ENCODE data around the gene EVX2. TPM values are rescaled to one million over a fixed set of nuclear protein-coding genes. Genes with fewer than 3 reads are reported as not detected.

The EVX2 gene
- total RNA-seq, 1 donor from 2014 or later: not detected

- Mint-ChIP-seq H3K27me3 (ENCODE audit: low read depth, unreplicated experiment) (peaks cover 90% of the 10 kb centered on the region), H3K4me1 (ENCODE audit: low read depth, unreplicated experiment) (peaks cover 7% of the 10 kb centered on the region), H3K9me3 (ENCODE audit: unreplicated experiment) (peaks cover 24% of the 10 kb centered on the region), H3K4me3 (ENCODE audit: unreplicated experiment) (no peak overlapping the region), H3K27ac (ENCODE audit: unreplicated experiment) (no peak overlapping the region), H3K36me3 (ENCODE audit: low read depth, unreplicated experiment) (no peaks in the 10 kb centered on the region)
- H3K27me3 ChIP-seq (ENCODE audit: insufficient read depth, low read length): peaks cover 95% of the 10 kb centered on the region
- no peak overlapping the region for H3K4me2 ChIP-seq (ENCODE audit: low read length)
- no peaks in the 10 kb centered on the region for H3K36me3 ChIP-seq (ENCODE audit: insufficient read depth, low read length)
- H4K20me1 ChIP-seq (ENCODE audit: insufficient read depth, low read length): peaks cover 7% of the 10 kb centered on the region
- no peak for FAIRE-seq
- TF ChIP-seq, protein P1, sequence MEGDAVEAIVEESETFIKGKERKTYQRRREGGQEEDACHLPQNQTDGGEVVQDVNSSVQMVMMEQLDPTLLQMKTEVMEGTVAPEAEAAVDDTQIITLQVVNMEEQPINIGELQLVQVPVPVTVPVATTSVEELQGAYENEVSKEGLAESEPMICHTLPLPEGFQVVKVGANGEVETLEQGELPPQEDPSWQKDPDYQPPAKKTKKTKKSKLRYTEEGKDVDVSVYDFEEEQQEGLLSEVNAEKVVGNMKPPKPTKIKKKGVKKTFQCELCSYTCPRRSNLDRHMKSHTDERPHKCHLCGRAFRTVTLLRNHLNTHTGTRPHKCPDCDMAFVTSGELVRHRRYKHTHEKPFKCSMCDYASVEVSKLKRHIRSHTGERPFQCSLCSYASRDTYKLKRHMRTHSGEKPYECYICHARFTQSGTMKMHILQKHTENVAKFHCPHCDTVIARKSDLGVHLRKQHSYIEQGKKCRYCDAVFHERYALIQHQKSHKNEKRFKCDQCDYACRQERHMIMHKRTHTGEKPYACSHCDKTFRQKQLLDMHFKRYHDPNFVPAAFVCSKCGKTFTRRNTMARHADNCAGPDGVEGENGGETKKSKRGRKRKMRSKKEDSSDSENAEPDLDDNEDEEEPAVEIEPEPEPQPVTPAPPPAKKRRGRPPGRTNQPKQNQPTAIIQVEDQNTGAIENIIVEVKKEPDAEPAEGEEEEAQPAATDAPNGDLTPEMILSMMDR (IDR thresholded peaks at IDR 0.05; ENCODE audit: insufficient read depth, low read depth, low read length): no peak
- no peak for TF ChIP-seq EZH2 (IDR thresholded peaks at IDR 0.05; ENCODE audit: insufficient read depth, low read length)
- H3K4me1 ChIP-seq (ENCODE audit: insufficient read depth, low read length): peaks cover 2% of the 10 kb centered on the region
- DNase-seq (ENCODE audit: low read depth): no peak
- H3K79me2 ChIP-seq (ENCODE audit: insufficient read depth, low read length): no peaks in the 10 kb centered on the region
- no peak overlapping the region for H3K4me3 ChIP-seq (ENCODE audit: insufficient read depth, low read depth, low read length)
- H3K9ac ChIP-seq (ENCODE audit: low read length): no peak overlapping the region
- no peak overlapping the region for H3K27ac ChIP-seq (ENCODE audit: low read depth, low read length)
- no peak overlapping the region for H2AFZ ChIP-seq (ENCODE audit: low read depth, low read length)
- H3K9me3 ChIP-seq (ENCODE audit: insufficient read depth, low read depth, low read length): peaks cover 17% of the 10 kb centered on the region
These were observed 18.1 kb upstream of the EVX2 start for GRCh38 chr2:176101842-176102241.

DNA sequence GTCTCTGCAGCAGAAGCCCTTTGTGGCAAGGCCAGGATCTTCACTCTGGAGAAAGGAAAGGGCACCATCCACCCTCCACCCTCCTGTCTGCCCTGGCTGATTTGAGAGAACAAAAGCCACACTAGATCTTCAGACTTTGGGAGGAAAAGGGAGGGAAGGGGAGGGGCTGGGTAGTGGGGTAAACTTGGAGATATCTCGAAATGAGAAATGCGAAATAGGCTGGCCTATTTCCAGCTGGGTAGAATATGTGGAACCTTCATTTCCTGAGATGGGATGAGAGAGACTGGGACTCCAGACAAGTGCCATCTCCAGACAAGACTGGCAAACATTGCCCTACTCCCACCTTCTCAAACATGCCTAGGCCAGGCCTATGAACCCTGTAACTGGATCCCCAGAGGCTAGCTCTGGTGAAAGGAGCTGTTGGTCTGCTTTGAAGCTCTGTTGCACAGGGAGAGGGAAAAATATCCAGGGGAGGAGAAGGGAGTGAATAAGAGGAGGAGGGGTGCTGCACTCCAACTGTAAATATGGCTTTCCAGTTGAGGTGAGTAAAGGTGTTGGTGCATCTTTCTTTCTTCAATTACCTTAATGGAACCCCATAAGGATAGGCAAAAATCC, 17.6 kb upstream of the EVX2 start:
- peak overlapping the region; percentile 26 for H3K27ac Mint-ChIP-seq (ENCODE audit: unreplicated experiment)
- H3K27me3 ChIP-seq (ENCODE audit: insufficient read depth, low read length): peaks cover 98% of the 10 kb centered on the region
- H3K27ac ChIP-seq (ENCODE audit: low read depth, low read length): no peak overlapping the region
- peaks cover 24% of the 10 kb centered on the region for H3K9me3 Mint-ChIP-seq (ENCODE audit: unreplicated experiment)
- peaks cover 93% of the 10 kb centered on the region for H3K27me3 Mint-ChIP-seq (ENCODE audit: low read depth, unreplicated experiment)
- no peak overlapping the region for H3K4me2 ChIP-seq (ENCODE audit: low read length)
- H3K36me3 Mint-ChIP-seq (ENCODE audit: low read depth, unreplicated experiment): no peaks in the 10 kb centered on the region
- peaks cover 7% of the 10 kb centered on the region for H3K4me1 ChIP-seq (ENCODE audit: insufficient read depth, low read length)
- H3K9me3 ChIP-seq (ENCODE audit: insufficient read depth, low read depth, low read length): peaks cover 20% of the 10 kb centered on the region
- no peak overlapping the region for H2AFZ ChIP-seq (ENCODE audit: low read depth, low read length)
- FAIRE-seq (no peak), DNase-seq (ENCODE audit: low read depth) (no peak)
- H4K20me1 ChIP-seq (ENCODE audit: insufficient read depth, low read length): peaks cover 9% of the 10 kb centered on the region
- H3K79me2 ChIP-seq (ENCODE audit: insufficient read depth, low read length): no peaks in the 10 kb centered on the region
- H3K9ac ChIP-seq (ENCODE audit: low read length): no peak overlapping the region
- H3K4me1 Mint-ChIP-seq (ENCODE audit: low read depth, unreplicated experiment): peaks cover 6% of the 10 kb centered on the region
- no peak overlapping the region for H3K4me3 ChIP-seq (ENCODE audit: insufficient read depth, low read depth, low read length)
- H3K36me3 ChIP-seq (ENCODE audit: insufficient read depth, low read length): no peaks in the 10 kb centered on the region
- no peak overlapping the region for H3K4me3 Mint-ChIP-seq (ENCODE audit: unreplicated experiment)
- TF ChIP-seq, protein P1 (IDR thresholded peaks at IDR 0.05; ENCODE audit: insufficient read depth, low read depth, low read length): no peak

DNA sequence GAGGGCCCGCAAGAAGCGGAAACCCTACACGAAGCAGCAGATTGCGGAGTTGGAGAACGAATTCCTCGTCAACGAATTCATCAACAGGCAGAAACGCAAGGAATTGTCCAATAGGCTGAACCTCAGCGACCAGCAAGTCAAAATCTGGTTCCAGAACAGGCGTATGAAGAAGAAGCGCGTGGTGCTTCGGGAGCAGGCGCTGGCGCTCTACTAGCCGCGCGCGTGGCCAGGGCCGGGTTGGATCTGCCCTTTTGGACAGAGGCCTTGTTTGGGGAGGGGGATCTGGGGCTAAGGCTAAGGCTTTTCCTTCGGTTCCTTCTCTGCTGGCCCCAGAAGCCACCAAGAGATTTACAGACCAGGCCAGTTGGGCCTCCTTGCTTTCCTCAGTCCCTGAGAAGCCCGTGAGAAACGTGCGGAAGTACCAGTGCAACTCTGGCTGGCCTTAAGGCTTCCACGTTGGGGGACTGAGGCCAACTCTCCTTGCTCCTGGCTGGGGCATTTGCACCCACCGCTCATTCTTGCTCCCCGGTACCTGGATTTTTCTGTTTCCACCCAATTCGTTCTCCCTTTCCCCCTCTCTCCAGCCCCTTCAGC, 16.9 kb upstream of the EVX2 start:
- H3K4me2 ChIP-seq (ENCODE audit: low read length): no peak overlapping the region
- H3K27ac Mint-ChIP-seq (ENCODE audit: unreplicated experiment): peak overlapping the region; percentile 26

More for the DNA sequence above, 16.9 kb upstream of the EVX2 start:
- Mint-ChIP-seq H3K4me1 (ENCODE audit: low read depth, unreplicated experiment) (peaks cover 6% of the 10 kb centered on the region), H3K27me3 (ENCODE audit: low read depth, unreplicated experiment) (peaks cover 92% of the 10 kb centered on the region), H3K9me3 (ENCODE audit: unreplicated experiment) (peaks cover 19% of the 10 kb centered on the region), H3K4me3 (ENCODE audit: unreplicated experiment) (no peak overlapping the region), H3K36me3 (ENCODE audit: low read depth, unreplicated experiment) (no peaks in the 10 kb centered on the region)
- TF ChIP-seq EZH2 (IDR thresholded peaks at IDR 0.05; ENCODE audit: insufficient read depth, low read length): no peak
- TF ChIP-seq, protein P1 (IDR thresholded peaks at IDR 0.05; ENCODE audit: insufficient read depth, low read depth, low read length): no peak
- Histone ChIP-seq H3K9ac (ENCODE audit: low read length) (no peak overlapping the region), H2AFZ (ENCODE audit: low read depth, low read length) (no peak overlapping the region), H3K4me1 (ENCODE audit: insufficient read depth, low read length) (peaks cover 7% of the 10 kb centered on the region), H3K9me3 (ENCODE audit: insufficient read depth, low read depth, low read length) (peaks cover 21% of the 10 kb centered on the region), H4K20me1 (ENCODE audit: insufficient read depth, low read length) (peaks cover 5% of the 10 kb centered on the region), H3K36me3 (ENCODE audit: insufficient read depth, low read length) (no peaks in the 10 kb centered on the region), H3K79me2 (ENCODE audit: insufficient read depth, low read length) (no peaks in the 10 kb centered on the region), H3K4me3 (ENCODE audit: insufficient read depth, low read depth, low read length) (no peak overlapping the region), H3K27ac (ENCODE audit: low read depth, low read length) (no peak overlapping the region), H3K27me3 (ENCODE audit: insufficient read depth, low read length) (peaks cover 98% of the 10 kb centered on the region)
- DNase-seq (ENCODE audit: low read depth) (no peak), FAIRE-seq (no peak)
